Measurements from ENCODE around the gene CST9L. TPM values are rescaled to one million over a fixed set of nuclear protein-coding genes. Genes with fewer than 3 reads are reported as not detected.

The CST9L gene
- total RNA-seq, 2 experiments from 2014 or later = not detected

DNA sequence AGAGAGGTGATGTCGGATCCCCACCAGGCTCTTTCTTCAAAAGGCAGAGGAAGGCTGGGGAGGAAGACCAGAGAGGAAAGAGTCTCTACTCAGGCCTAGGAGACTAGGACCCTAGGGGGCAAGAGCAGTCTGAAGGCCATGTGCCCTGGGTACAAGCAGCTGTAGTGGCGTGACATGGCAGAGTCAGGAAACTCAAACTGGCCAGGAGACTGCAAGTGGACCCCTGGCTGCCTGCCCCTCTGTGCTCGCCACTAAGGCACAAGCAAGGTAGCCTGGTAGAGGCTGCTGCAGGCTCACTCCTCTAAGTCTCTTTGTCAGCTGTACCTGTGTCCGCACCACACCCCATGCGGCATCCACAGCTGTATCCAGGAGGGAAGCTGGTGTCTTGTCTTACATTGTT is 19.9 kb downstream of the CST9L start:
- CTCF ChIA-PET = no interaction called here
- no peaks in the 10 kb centered on the region for H3K9me3 Mint-ChIP-seq
- no peaks in the 10 kb centered on the region for H3K36me3 Mint-ChIP-seq (ENCODE audit: low read depth)
- no peak for DNase-seq
- POLR2A ChIA-PET = no interaction called here
- no peak overlapping the region for H3K4me3 Mint-ChIP-seq
- H3K27me3 Mint-ChIP-seq = no peaks in the 10 kb centered on the region
- H3K27ac Mint-ChIP-seq = no peak overlapping the region
- H3K4me1 Mint-ChIP-seq = no peaks in the 10 kb centered on the region

DNA sequence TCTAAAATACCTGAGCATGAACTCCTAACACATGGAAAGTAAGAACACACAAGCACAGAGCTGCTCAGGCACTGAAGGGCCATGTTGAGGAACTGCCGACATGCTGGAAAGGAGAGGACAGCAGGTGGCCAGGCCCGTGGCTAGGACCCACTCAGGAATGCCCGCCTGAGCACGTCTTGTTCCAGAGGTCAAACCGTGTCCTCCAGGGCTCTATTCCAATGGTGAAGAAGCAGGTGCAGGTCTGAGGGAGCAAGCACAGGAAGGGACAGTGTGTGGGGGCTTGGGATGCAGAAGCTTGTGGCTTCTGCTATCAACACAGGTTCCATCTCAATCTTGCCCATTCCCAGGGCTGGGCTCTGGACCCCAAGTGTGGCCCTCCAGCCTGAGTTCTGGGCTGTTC is 20.7 kb downstream of the CST9L start:
- Mint-ChIP-seq H3K36me3 (ENCODE audit: low read depth) (no peaks in the 10 kb centered on the region), H3K9me3 (no peaks in the 10 kb centered on the region), H3K4me3 (no peak overlapping the region), H3K4me1 (no peaks in the 10 kb centered on the region), H3K27me3 (no peaks in the 10 kb centered on the region), H3K27ac (no peak overlapping the region)
- POLR2A ChIA-PET = no interaction called here
- DNase-seq = no peak
- CTCF ChIA-PET = no interaction called here

DNA sequence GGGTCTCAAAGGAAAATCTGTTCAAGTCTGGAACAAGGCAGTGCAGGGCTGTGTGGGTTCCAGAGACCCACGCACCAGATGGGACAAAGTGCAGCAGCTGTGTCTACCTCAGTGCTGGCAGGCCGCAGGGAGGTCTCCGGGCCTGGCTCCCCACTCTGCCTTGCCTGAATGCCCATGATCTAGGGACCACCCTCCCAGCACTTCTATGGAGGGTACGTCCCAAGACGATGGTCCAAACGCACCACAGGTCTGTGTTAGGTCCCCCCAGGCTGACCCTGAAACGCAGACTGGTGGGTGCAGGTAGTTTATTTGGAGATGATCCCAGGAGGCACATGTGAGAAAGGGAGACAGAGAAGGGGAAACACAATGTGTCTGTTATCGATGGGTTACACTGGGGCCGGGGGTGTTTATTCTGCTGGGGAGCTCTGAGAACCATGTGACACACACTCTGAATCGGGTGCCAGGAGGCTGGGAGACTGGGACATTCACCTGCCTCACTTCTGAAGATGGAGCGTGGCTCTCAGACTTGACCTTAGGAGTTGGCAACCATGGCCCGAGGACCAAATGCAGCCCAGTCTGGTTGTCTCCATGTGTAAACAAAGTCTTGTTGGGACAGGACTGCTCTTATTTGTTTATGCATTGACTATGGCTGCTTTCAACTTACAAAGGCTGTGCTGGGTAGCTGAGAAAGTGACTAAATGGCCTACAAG is 21.7 kb downstream of the CST9L start:
- DNase-seq = no peak
- H3K4me3 Mint-ChIP-seq = no peak overlapping the region
- CTCF ChIA-PET = no interaction called here
- H3K36me3 Mint-ChIP-seq (ENCODE audit: low read depth) = no peaks in the 10 kb centered on the region
- no peaks in the 10 kb centered on the region for H3K9me3 Mint-ChIP-seq
- no peaks in the 10 kb centered on the region for H3K4me1 Mint-ChIP-seq
- no peak overlapping the region for H3K27ac Mint-ChIP-seq
- POLR2A ChIA-PET = no interaction called here
- H3K27me3 Mint-ChIP-seq = no peaks in the 10 kb centered on the region

DNA sequence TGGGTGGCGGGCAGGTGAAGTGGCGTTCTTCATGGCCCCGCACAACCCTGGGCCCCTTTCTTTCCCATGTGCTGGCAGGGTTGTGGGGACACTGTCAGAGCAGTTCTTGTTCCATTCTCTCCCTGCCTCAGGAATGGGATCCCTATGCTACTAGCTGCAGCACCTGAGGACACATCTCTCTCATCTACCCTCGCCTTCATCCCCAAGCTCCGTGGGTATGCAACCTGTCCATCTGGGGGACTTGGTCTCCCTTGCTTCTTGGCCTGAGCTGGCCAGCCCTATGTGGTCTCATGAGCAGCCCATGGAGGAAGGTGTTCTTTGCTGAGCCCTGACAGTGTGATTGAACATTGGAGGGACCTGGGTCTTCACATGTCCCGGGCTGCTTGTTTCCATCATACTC is 24.2 kb downstream of the CST9L start:
- Mint-ChIP-seq H3K36me3 (ENCODE audit: low read depth) (no peaks in the 10 kb centered on the region), H3K27ac (no peak overlapping the region), H3K9me3 (no peaks in the 10 kb centered on the region), H3K27me3 (no peaks in the 10 kb centered on the region), H3K4me3 (no peak overlapping the region), H3K4me1 (no peaks in the 10 kb centered on the region)
- CTCF ChIA-PET = no interaction called here
- POLR2A ChIA-PET = no interaction called here
- no peak for DNase-seq

DNA sequence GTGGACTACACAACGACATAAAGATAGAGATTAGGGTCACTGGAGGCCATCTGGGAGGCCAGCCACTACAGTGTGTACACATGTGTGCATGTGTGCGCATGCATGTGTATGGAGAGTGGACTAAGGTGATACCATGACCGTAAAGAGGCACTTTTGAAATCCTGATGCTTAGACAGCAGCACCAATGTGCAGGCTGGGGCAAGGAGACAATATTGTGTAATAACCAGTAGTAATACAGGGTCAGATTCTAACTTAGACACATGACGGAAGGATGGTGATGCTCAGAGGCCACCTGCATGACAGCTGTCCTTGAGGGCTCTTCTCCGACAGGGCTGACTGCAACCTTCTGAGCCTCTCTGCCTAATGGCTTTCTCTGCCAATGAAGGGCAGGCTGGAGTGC is 25.5 kb downstream of the CST9L start:
- CTCF ChIA-PET = no interaction called here
- no peaks in the 10 kb centered on the region for H3K9me3 Mint-ChIP-seq
- POLR2A ChIA-PET = no interaction called here
- H3K36me3 Mint-ChIP-seq (ENCODE audit: low read depth) = no peaks in the 10 kb centered on the region
- no peak for DNase-seq
- H3K27me3 Mint-ChIP-seq = no peaks in the 10 kb centered on the region
- H3K4me1 Mint-ChIP-seq = no peaks in the 10 kb centered on the region
- no peak overlapping the region for H3K27ac Mint-ChIP-seq
- H3K4me3 Mint-ChIP-seq = no peak overlapping the region

DNA sequence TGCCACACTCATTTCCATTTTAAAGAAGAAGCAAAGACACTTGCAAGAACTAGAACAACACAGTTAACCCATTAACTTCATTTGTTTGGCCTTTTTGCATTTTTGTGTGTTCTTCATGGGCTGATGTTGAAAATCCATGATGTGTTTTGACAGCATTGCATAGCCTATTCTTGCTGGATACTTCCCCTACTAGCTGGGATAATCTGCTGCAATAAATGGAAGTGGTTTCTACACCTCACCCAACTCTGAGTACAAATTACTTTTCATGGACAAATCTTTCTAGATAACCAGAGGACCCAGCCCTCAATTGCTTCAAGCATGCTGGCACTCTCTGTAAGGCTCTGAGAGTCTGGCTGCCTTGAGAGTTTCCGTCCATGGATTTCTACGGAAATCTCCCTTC is 26.5 kb downstream of the CST9L start:
- Mint-ChIP-seq H3K36me3 (ENCODE audit: low read depth) (no peaks in the 10 kb centered on the region), H3K9me3 (no peaks in the 10 kb centered on the region), H3K4me3 (no peak overlapping the region), H3K4me1 (no peaks in the 10 kb centered on the region), H3K27ac (no peak overlapping the region), H3K27me3 (no peaks in the 10 kb centered on the region)
- ChIA-PET CTCF (no interaction called here), POLR2A (no interaction called here)
- no peak for DNase-seq

DNA sequence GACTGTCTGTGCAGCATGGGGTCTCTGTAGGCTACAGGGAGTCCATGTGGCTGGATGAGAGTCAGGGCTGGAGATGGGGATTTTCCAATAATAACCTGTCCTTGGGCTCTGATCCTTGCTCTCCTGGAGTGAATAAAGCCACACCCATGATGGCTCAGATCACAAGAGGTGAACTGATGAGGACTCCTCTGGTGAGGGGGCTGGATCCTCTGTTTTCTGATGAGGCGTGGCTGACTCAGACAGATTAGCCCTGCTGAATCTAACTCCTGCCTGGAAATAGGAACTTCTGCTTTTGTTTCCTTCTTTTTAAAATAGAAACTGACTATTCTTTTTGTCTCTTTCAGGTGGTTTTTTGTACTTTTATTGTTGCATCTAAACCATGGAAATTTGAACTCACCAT is 27.0 kb downstream of the CST9L start:
- Mint-ChIP-seq H3K27ac (no peak overlapping the region), H3K36me3 (ENCODE audit: low read depth) (no peaks in the 10 kb centered on the region), H3K4me1 (no peaks in the 10 kb centered on the region), H3K9me3 (no peaks in the 10 kb centered on the region), H3K4me3 (no peak overlapping the region), H3K27me3 (no peaks in the 10 kb centered on the region)
- DNase-seq = no peak
- CTCF ChIA-PET = no interaction called here
- POLR2A ChIA-PET = no interaction called here

DNA sequence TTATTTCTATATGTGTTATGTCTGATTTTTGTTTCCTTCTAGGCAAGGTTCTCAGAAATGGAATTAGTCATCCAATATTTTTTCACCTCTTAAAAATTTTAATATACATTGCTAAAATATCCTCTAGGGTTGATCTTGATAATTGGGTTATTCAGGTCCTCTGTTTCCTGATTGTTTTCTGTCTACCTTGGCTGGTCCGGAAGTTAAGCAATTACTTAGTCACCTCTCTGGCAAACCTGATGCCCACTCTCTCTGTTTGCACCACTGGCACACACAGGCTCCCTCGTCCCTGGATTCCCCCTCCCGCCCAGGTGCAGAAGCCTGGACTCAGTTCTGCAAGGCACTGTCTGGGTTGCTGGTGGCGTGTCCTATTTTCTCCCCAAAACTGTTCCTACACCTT is 27.7 kb downstream of the CST9L start:
- DNase-seq = no peak
- ChIA-PET POLR2A (no interaction called here), CTCF (no interaction called here)
- H3K4me1 Mint-ChIP-seq = no peaks in the 10 kb centered on the region
- H3K4me3 Mint-ChIP-seq = no peak overlapping the region
- no peak overlapping the region for H3K27ac Mint-ChIP-seq
- no peaks in the 10 kb centered on the region for H3K27me3 Mint-ChIP-seq
- H3K36me3 Mint-ChIP-seq (ENCODE audit: low read depth) = no peaks in the 10 kb centered on the region
- no peaks in the 10 kb centered on the region for H3K9me3 Mint-ChIP-seq

DNA sequence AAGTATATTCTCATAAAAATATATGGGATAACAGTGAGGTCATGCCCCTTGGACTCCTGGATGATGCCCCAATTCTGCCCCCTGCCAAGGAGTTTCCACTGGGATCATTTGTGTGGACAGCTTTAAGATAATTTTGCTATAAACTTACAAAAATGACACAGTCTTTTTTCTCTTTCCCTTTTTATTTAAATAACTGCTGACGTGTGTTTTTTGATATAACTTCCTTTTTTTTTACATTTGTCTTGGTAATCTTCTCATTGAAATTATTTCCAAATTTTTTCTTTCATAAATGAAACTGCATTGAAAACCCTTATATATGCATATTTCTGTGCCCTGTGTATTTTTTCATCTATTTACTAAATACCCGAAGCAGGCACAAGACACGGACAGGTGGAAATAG is 31.3 kb downstream of the CST9L start:
- DNase-seq = no peak
- Mint-ChIP-seq H3K36me3 (ENCODE audit: low read depth) (no peaks in the 10 kb centered on the region), H3K4me1 (no peaks in the 10 kb centered on the region), H3K9me3 (no peaks in the 10 kb centered on the region), H3K27ac (no peak overlapping the region), H3K4me3 (no peak overlapping the region), H3K27me3 (no peaks in the 10 kb centered on the region)
- CTCF ChIA-PET = no interaction called here
- POLR2A ChIA-PET = no interaction called here

DNA sequence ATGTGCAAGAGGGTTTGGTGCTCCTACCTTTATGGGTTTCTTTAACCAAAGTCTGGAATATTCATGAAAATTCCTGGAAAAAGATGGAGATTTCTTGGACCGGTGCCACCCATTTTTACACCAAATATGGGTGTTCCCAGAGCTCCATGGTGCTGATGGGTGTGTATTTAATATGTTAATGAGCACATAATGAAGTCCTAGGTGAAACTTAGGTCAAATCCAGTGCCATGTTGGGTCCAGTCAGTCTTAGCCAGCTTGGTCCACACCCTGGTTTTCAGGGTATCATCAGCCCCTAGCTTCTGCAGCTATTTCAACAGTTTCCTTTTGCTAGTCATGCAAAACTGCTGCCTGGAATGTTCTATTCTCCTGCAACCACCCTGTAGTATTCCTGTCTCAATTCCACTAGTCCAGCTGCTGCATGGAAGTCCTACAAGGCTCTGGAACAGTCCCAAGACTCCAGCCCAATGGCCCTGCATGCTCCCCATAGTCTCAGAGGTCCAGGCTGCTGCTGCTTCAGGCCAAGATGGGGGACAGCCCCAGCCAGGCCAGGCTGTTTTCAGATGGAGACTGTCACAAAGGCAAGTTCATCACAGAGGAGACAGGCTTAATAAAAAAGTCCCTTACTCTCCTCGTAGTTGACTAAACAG is 31.8 kb downstream of the CST9L start:
- H3K36me3 Mint-ChIP-seq (ENCODE audit: low read depth) = no peaks in the 10 kb centered on the region
- H3K27me3 Mint-ChIP-seq = no peaks in the 10 kb centered on the region
- no peak overlapping the region for H3K27ac Mint-ChIP-seq
- no peaks in the 10 kb centered on the region for H3K4me1 Mint-ChIP-seq
- ChIA-PET CTCF (no interaction called here), POLR2A (no interaction called here)
- no peak for DNase-seq
- no peaks in the 10 kb centered on the region for H3K9me3 Mint-ChIP-seq
- no peak overlapping the region for H3K4me3 Mint-ChIP-seq

DNA sequence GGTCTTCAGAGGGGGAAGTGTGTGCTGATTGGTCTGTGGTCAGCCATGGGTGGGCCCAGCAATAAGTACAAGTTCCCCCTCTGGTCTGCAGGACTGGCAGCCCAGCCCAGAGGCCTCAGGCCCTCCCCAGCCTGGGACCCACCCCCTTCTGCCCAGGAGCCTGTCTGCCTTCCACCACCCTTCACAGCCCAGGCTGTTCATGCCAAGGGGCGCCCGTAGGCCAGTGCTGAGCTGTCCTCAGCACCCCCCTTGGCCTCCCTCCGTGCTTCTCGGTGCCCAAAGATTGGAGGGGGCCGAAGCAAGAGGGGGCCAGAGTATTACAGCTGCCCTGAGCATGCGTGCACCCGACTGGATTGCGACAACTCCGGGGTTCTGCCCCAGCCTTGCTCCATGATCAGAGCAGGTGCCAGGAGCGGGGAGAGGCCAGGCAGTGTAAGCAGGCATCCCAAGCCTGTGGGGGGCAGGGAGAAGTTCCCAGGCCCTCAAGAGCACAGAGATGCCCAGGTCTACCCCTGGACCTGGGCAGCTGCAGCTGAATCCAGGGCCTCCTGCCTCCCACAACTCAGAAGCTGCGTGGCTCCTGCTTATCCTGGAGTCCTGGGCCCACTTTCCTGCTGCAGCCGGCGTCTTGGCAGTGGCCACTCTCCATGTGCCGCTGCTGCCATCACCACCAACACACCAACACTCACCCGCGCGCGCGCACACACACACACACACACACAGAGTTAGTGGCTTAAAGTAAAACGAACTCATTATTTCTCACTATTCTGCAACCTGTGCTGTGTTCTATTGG is 33.3 kb downstream of the CST9L start:
- Mint-ChIP-seq H3K9me3 (peaks cover 3% of the 10 kb centered on the region), H3K4me1 (peaks cover 2% of the 10 kb centered on the region), H3K27ac (no peak overlapping the region), H3K36me3 (ENCODE audit: low read depth) (no peaks in the 10 kb centered on the region), H3K27me3 (no peaks in the 10 kb centered on the region), H3K4me3 (no peak overlapping the region)
- POLR2A ChIA-PET = no interaction called here
- no peak for DNase-seq
- CTCF ChIA-PET = no interaction called here

DNA sequence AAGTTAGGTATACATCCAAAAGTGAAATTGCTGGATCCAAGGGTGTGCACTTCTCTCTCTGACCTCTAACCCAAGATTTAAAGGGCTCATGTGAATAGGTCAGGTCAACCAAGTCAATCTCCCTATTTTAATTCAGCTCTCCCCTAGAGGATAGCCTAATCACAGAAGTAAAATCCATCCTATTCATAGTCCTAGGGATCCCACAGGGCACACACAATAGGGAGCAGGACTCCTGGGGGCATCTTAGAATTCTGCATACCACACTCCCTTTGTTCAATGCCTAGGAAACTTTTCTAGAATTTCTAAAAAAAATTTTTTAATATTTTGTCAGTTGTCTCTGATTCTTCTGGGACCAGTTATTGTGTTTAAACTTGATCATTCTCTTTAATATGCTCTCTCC is 35.1 kb downstream of the CST9L start:
- Mint-ChIP-seq H3K36me3 (ENCODE audit: low read depth) (no peaks in the 10 kb centered on the region), H3K27ac (no peak overlapping the region), H3K4me3 (no peak overlapping the region), H3K27me3 (no peaks in the 10 kb centered on the region), H3K9me3 (peaks cover 11% of the 10 kb centered on the region), H3K4me1 (peaks cover 6% of the 10 kb centered on the region)
- no peak for DNase-seq
- POLR2A ChIA-PET = no interaction called here
- CTCF ChIA-PET = no interaction called here

DNA sequence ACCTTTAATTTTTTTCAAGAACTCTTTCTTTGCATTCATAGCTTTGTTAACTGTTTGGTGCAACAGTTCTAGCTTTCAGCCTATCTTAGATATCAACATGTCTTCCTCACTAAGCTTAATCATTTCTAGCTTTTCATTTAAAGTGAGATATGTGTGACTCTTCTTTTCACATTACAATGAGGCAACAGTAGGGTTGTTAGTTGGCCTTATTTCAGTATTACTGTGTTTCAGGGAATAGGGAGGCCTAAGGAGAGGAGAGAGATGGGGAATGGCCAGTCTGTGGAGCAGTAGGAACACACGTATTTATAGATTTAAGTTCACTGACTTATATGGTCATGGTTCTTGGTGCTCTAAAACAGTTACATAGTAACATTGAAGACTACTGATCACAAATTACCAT is 35.8 kb downstream of the CST9L start:
- H3K4me1 Mint-ChIP-seq = peaks cover 6% of the 10 kb centered on the region
- H3K27ac Mint-ChIP-seq = no peak overlapping the region
- ChIA-PET CTCF (no interaction called here), POLR2A (no interaction called here)
- H3K36me3 Mint-ChIP-seq (ENCODE audit: low read depth) = no peaks in the 10 kb centered on the region
- H3K9me3 Mint-ChIP-seq = peaks cover 12% of the 10 kb centered on the region
- no peak overlapping the region for H3K4me3 Mint-ChIP-seq
- no peak for DNase-seq
- H3K27me3 Mint-ChIP-seq = no peaks in the 10 kb centered on the region

DNA sequence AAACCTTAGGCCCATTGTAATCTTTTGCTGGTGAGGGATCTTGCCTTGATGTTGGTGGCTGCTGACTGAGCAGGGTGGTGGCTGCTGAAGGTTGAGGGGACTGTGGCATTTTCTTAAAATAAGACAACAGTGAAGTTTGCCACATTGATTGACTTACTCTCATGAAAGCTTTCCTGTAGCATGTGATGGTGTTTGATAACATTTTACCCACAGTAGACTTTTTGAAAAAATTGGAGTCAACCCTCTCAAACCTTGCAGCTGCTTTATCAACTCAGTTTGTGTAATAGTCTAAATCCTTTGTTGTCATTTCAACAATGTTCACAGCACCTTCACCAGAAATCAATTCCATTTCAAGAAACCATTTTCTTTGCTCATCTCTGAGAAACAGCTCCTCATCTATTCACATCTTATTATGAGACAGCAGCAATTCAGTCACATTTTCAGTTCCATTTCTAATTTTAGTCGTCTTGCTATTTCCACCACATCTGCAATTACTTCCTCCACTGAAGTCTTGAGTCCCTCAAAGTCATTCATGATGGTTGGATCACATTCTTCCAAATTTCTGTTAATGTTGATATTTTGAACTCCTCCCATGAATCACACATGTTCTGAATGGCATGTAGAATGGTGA is 37.2 kb downstream of the CST9L start:
- H3K36me3 Mint-ChIP-seq (ENCODE audit: low read depth) = no peaks in the 10 kb centered on the region
- H3K4me3 Mint-ChIP-seq = no peak overlapping the region
- no peak overlapping the region for H3K27ac Mint-ChIP-seq
- ChIA-PET POLR2A (no interaction called here), CTCF (no interaction called here)
- peaks cover 6% of the 10 kb centered on the region for H3K4me1 Mint-ChIP-seq
- H3K9me3 Mint-ChIP-seq = peaks cover 12% of the 10 kb centered on the region
- no peak for DNase-seq
- H3K27me3 Mint-ChIP-seq = no peaks in the 10 kb centered on the region
